ENCODE results near the gene PRORP.

The PRORP gene

DNA sequence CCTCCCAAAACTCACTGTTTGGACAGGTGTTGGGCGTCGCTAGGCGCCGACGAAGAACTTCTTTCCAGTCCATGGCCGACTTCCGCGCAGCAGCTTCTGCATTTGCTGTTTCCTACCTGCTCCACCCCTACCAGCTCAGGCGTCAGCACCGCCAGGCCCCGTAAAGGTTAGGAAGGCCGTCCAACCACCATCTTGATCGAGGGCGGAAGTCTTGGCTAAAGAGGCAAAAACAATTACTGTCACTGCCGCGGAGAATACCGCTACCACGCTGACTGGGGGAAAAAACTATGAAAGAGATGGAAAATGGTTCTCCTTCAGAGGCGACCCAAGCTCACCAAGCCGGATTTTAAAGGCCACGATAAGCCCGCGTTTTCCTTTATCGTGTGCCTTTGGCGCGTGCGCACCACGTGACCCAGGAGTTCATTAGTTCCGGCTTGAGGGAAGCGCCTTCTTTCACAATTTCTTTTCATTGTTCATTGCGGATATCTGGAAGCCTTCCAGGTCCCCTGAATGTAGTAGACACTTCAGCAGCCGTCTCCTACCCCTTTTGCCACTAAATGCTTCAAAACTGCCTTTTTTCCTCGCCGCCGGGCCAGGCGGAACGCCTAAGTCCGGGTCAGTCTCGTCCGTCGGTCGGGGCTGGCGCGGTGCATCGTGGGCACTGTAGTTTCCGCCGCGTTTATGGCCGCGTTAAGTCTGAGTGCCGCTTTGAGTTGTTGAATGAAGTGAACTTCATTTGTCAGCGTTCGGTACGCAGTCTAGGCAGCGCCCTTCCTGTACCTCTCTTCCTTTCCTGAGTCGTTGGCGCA is at the start of gene PRORP, which contains the start of gene PPP2R3C:
TSS of gene PRORP (plus strand) at position 666 of the 809 bp plus-strand sequence. CDS start 694 bp downstream, outside the sequence.
TSS of gene PPP2R3C (minus strand) at position 104 of the 809 bp plus-strand sequence. CDS start at position 73, 31 bp downstream.
- Histone ChIP-seq H2AFZ (ENCODE audit: low read depth) (peak within 1 kb of the TSS; percentile 89), H4K20me1 (ENCODE audit: insufficient read depth) (no peaks in the 10 kb centered on the region), H3K27ac (peak within 1 kb of the TSS; percentile 100), H3K4me1 (ENCODE audit: low read depth, poor library complexity, severe bottlenecking) (peaks cover 18% of the 10 kb centered on the region), H3K27me3 (ENCODE audit: insufficient read depth, low read depth) (no peaks in the 10 kb centered on the region), H3K36me3 (ENCODE audit: insufficient read depth) (no peaks in the 10 kb centered on the region), H3K79me2 (ENCODE audit: insufficient read depth, low read depth) (peaks cover 7% of the 10 kb centered on the region; the same call in 1 of the 2 replicates), H3K9ac (peak within 1 kb of the TSS; percentile 99), H3K4me3 (IDR thresholded peaks at IDR 0.05; ENCODE audit: insufficient read depth, low read depth, low read length) (no peak within 1 kb of the TSS), H3K4me2 (peak within 1 kb of the TSS; percentile 69)
- TF ChIP-seq, protein P1, sequence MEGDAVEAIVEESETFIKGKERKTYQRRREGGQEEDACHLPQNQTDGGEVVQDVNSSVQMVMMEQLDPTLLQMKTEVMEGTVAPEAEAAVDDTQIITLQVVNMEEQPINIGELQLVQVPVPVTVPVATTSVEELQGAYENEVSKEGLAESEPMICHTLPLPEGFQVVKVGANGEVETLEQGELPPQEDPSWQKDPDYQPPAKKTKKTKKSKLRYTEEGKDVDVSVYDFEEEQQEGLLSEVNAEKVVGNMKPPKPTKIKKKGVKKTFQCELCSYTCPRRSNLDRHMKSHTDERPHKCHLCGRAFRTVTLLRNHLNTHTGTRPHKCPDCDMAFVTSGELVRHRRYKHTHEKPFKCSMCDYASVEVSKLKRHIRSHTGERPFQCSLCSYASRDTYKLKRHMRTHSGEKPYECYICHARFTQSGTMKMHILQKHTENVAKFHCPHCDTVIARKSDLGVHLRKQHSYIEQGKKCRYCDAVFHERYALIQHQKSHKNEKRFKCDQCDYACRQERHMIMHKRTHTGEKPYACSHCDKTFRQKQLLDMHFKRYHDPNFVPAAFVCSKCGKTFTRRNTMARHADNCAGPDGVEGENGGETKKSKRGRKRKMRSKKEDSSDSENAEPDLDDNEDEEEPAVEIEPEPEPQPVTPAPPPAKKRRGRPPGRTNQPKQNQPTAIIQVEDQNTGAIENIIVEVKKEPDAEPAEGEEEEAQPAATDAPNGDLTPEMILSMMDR (conservative IDR thresholded peaks at IDR 0.05; ENCODE audit: low read depth, low read length) = no peak

DNA sequence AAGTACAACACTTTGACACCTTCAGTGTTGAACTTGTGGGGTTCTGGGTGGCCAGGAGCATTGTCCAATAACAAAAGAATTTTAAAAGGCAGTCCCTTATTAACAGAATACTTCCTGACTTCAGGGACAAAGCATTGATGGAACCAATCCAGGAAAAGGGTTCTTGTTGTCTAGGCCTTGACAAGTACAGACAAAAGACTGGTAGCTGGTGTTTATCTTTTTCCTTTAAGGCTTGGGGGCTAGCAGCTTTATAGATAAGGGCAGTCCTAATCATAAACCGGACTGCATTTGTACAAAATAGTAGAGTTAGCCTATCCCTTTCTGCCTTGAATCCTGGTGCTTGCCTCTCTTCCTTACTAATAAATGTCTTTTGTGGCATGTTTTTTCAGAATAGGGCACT is 48.9 kb upstream of the PRORP start:
- H3K36me3 ChIP-seq (ENCODE audit: insufficient read depth) = no peaks in the 10 kb centered on the region
- H3K27ac ChIP-seq = no peak overlapping the region
- H4K20me1 ChIP-seq (ENCODE audit: insufficient read depth) = no peaks in the 10 kb centered on the region
- H3K4me3 ChIP-seq (IDR thresholded peaks at IDR 0.05; ENCODE audit: insufficient read depth, low read depth, low read length) = no peak overlapping the region
- H2AFZ ChIP-seq (ENCODE audit: low read depth) = no peak overlapping the region
- H3K27me3 ChIP-seq (ENCODE audit: insufficient read depth, low read depth) = no peaks in the 10 kb centered on the region
- TF ChIP-seq, protein P1 (conservative IDR thresholded peaks at IDR 0.05; ENCODE audit: low read depth, low read length) = no peak
- H3K4me1 ChIP-seq (ENCODE audit: low read depth, poor library complexity, severe bottlenecking) = no peaks in the 10 kb centered on the region
- no peaks in the 10 kb centered on the region for H3K79me2 ChIP-seq (ENCODE audit: insufficient read depth, low read depth)
- H3K9ac ChIP-seq = no peak overlapping the region
- no peak overlapping the region for H3K4me2 ChIP-seq

DNA sequence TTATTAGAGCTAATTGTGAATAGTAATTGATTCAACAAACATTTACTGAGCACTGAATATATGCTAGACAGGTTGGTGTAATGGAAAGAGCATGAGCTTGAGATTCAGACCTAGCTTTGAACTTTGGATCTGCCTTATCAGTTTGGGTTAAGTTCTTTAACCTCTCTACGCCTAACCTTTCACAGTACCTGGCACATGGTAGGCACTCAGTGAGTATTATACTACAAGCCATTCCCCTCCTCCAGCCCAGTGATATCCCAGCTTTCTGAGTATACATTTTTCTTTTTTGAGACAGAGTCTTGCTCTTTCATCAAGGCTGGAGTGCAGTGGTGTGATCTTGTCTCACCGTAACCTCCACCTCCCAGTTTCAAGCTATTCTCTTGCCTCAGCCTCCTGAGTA is 44.3 kb upstream of the PRORP start:
- H4K20me1 ChIP-seq (ENCODE audit: insufficient read depth) = no peaks in the 10 kb centered on the region
- H3K79me2 ChIP-seq (ENCODE audit: insufficient read depth, low read depth) = no peaks in the 10 kb centered on the region
- TF ChIP-seq, protein P1 (conservative IDR thresholded peaks at IDR 0.05; ENCODE audit: low read depth, low read length) = no peak
- no peak overlapping the region for H3K27ac ChIP-seq
- H3K4me2 ChIP-seq = no peak overlapping the region
- no peaks in the 10 kb centered on the region for H3K36me3 ChIP-seq (ENCODE audit: insufficient read depth)
- H3K4me1 ChIP-seq (ENCODE audit: low read depth, poor library complexity, severe bottlenecking) = no peaks in the 10 kb centered on the region
- no peak overlapping the region for H3K9ac ChIP-seq
- H3K27me3 ChIP-seq (ENCODE audit: insufficient read depth, low read depth) = no peaks in the 10 kb centered on the region
- no peak overlapping the region for H3K4me3 ChIP-seq (IDR thresholded peaks at IDR 0.05; ENCODE audit: insufficient read depth, low read depth, low read length)
- no peak overlapping the region for H2AFZ ChIP-seq (ENCODE audit: low read depth)

DNA sequence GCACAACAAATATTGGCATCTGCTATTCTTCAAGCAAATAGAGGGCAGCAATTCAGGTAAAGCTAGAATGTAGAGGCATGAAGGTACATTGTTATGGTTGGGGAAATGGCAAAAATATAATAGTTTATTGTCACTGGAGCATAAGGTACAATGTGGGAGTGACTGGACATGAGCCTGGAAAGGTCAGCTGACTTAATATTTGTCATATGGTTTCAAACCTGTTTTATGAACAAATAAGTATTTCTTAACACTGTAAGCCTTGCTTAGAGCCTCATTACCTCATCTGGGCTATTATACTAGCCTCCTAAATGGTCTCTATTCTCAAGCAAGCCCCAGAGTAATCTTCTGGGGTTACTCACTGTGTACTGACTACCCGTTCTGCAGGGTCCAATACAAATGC is 42.6 kb upstream of the PRORP start:
- H3K9ac ChIP-seq = no peak overlapping the region
- TF ChIP-seq, protein P1 (conservative IDR thresholded peaks at IDR 0.05; ENCODE audit: low read depth, low read length) = no peak
- H3K36me3 ChIP-seq (ENCODE audit: insufficient read depth) = no peaks in the 10 kb centered on the region
- H3K27me3 ChIP-seq (ENCODE audit: insufficient read depth, low read depth) = no peaks in the 10 kb centered on the region
- no peak overlapping the region for H3K4me2 ChIP-seq
- H3K4me3 ChIP-seq (IDR thresholded peaks at IDR 0.05; ENCODE audit: insufficient read depth, low read depth, low read length) = no peak overlapping the region
- no peak overlapping the region for H3K27ac ChIP-seq
- H3K4me1 ChIP-seq (ENCODE audit: low read depth, poor library complexity, severe bottlenecking) = no peaks in the 10 kb centered on the region
- no peaks in the 10 kb centered on the region for H3K79me2 ChIP-seq (ENCODE audit: insufficient read depth, low read depth)
- no peaks in the 10 kb centered on the region for H4K20me1 ChIP-seq (ENCODE audit: insufficient read depth)
- H2AFZ ChIP-seq (ENCODE audit: low read depth) = no peak overlapping the region
